ENCODE measurements around the gene IZUMO1.
"Not testable (repeated sequence)": the region's sequence is repeated elsewhere in the genome, so short reads cannot be mapped to it uniquely, and the experiment has no call there.

IZUMO1 gene

DNA sequence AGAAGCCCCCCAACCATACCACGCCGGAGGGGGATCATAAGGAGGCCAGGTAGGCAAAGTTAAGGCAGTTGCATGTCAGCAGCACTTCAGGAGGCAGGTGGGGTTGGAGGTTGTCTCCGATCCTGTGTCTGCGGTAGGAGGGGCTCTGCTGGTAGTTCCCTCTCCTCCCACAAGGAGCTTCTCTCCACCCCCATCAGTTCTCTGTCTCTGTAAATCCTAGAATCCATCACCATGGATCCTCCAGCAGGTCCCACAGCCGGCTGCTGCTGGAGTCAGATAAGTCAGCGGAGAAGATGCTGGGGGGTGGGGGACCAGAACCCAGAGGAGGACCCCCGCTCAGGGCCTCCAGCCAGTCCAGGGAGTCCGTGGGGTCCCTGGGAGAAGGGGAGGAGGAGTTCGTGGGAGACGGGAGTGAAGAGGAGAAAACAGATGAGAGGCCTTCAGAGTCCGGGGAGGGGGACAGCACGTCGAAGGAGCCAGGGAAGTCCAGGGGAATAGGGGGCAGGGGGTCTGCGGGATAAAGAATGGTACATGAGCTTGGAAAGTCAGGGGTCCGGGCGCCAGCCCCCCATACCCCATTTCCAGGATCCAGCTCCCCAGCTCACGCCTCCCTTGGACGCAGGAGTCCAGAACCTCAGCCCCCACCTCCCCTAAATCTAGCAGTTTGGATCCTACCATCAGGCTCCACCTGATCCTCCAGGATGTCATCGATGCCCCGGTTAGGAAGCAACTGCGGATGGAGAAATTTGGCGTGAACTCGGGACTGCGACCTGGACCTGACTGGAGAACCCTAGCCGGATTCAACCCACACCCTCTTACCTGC lies 33.5 kb downstream of the IZUMO1 start:
- no peak for DNase-seq (ENCODE audit: low read depth)

DNA sequence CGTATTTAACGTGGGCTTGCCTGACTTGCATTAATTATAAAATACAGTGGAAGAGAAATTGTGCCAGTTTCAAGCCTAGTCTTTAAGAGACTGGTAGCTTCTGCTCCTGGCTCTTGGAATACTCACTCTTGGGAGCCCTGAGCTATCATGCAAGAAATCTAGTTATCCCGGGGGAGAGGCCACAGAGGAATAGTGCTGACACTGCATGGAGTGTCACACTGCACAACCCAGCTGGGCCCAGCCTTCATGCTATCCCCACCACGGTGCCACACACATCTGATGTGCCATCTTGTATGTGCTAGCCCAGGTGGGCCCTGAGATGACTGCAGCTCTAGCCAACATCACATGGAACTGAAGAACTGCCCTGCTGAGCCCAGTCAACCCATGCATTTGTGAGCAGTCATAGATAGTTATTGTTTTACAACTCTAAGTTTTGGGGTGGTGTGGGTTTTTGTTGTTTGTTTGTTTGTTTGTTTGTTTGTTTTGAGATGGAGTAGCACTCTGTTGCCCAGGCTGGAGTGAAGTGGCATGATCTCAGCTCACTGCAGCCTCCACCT lies 35.5 kb downstream of the IZUMO1 start:
- no peak for DNase-seq (ENCODE audit: low read depth)

DNA sequence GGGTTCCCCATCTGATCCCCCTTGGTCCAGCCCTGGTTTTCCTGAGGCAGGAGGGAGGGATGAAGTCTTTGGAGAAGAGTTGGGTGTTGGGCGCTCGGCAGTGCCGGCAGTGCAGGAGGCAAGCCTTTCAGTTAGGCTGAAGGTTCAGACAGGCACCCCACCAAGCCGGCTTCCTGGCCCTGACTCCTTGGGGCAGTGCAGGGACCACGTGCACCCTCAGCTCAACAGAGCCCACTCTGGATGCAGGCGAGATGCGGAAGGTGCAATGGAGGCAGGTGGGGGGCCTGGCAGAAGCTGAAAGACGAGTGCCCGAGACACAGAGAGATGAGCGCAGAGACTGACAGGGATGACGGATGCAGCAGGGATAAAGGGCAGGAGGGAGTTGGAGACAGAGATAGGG lies 38.2 kb downstream of the IZUMO1 start:
- no peak for DNase-seq (ENCODE audit: low read depth)

DNA sequence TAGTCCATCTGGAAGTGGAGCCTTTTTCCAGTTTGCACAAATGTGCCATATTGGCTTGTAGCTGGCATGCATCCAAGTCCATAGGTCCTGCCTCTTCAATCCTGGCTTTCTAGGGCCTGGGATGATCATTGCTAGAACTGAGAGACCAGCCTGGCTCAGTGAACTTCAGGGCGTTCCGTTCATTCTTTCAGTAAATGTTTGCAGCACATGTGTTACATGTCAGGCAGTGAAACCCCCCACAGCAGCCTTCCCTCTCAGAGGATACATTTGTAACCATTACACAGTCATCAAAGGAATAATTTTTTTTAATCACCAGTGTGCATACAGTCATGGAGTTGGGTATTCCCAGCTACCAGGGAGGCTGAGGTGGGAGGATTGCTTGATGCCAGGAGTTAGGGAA lies 41.3 kb downstream of the IZUMO1 start:
- DNase-seq (ENCODE audit: low read depth): no peak

DNA sequence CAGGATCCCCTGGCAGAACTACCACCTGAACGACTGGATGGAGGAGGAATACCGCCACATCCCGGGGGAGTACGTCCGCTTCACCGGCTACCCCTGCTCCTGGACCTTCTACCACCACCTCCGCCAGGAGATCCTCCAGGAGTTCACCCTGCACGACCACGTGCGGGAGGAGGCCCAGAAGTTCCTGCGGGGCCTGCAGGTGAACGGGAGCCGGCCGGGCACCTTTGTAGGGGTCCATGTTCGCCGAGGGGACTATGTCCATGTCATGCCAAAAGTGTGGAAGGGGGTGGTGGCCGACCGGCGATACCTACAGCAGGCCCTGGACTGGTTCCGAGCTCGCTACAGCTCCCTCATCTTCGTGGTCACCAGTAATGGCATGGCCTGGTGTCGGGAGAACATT lies 43.4 kb downstream of the IZUMO1 start:
- no peak for DNase-seq (ENCODE audit: low read depth)

DNA sequence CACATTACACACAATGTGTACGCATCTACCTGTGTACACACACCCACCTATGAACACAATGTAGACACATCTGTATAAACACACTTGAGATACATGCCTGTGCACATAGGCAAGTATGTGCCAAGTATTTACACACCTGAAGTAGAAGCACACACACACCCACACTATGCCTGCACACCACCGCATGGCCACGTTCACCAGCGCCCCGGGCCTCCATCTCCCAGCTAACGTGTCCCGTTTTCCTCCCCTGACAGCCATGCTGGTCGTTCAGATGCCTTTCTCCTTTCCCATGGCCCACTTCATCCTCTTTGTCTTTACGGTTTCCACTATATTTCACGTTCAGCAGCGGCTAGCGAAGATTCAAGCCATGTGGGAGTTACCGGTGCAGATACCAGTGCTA lies 44.0 kb downstream of the IZUMO1 start:
- no peak for DNase-seq (ENCODE audit: low read depth)

DNA sequence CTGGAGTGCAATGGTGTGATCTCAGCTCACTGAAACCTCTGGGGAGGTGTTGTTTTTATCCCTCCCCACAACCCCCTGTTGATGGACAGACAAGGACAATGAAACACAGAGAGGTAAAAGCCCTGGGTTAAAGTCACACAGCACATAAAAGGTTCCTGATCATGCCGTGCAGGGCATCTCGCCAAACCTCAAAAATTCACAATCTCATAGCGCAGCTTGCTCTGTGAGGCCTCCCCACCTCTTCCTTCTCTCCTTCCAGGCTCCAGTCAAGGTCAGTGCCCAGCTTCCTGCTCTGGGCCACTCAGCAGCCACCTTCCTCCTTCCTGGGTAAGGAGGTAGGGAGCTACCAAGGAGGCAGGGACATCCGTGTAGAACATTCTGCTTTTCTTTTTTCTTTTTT lies 48.7 kb downstream of the IZUMO1 start:
- DNase-seq (ENCODE audit: low read depth): peak; percentile 48

DNA sequence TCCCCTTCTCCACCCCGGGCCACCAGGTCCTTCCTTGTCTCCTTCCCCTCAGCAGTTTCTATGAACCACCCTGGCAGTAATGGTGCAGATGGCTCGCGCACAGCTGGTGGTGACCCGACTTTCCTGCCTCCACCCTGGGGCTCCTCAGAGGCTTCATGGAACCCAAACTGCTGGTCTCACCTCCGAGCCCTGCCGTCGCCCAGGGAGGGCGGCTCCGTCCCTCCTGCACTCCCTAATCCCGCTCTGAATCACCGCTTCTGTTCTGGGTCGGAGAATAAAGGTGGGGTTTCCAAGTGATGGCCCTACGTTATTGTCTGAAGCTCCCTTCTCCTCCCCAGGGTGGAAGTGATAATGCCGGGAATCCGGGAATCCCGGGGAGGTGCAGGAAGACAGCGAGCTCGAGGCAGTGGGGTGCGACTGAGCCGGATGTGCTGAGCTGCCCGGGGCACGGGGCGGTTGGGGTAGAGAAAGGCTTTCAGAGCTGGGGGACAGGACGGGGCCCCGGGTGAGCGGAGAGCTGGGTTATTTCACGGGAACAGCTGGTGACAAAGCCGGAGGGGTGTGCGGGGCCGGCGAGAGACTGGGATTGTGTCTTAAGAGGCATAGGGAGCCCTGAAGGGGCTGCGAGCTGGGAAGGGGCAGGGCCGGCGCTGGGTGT lies 50.2 kb downstream of the IZUMO1 start:
- DNase-seq (ENCODE audit: low read depth): no peak

DNA sequence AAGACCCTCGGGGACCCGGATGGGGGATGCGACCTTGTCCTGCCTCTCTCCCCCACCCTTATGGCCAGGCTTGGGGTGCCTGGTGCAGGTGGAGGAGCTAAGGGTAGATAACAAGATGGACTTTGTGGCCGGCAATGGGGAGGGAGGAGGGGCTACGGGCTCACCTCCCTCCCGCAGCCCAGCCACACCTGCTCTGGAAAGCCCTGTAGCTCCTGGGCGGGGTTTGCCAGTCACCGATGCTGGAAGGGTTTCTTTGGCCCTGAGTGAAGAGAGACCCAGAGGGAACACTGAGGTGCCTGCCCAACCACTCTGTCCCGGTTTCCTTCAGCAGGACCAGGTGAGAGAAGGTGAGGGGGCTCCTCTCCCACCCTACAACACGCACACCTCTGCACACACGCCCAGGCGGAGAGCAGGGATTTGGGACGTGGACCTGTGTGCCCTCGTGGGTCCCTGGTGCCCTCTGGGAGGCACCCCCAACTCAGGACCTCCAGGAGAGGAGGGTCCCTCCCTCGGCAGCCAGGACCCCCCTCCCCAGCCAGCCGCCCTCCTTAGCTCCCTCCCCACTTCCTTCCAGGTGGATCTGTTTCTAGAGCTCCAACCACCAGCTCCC lies 50.9 kb downstream of the IZUMO1 start, which contains the start of gene FUT2:
TSS of gene FUT2 (plus strand) at position 229 of the 610 bp plus-strand sequence. CDS start 6,986 bp downstream, outside the sequence.
- no peak for DNase-seq (ENCODE audit: low read depth)

DNA sequence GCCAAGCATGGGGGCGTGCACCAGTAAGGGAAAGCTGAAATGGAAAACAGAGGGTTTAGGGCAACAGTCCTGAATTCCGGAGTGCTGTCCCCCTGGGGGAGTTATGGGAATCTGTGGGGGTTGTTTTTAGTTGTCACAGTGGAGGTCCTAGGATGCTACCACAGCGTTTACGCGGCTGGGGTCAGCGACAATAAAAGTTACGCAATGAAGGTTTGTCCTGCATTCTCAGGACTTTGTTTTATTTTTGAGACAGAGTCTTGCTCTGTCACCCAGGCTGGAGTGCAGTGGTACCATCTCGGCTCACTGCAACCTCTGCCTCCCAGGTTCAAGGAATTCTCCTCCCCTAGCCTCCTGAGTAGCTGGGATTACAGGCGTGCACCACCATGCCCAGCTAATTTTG lies 53.1 kb downstream of the IZUMO1 start:
- not testable (repeated sequence) for DNase-seq (ENCODE audit: low read depth)
